SH-SY5Y (cell line): ENCODE data around the gene RAB27B.

Experiments used
- GATA2 ChIP-seq: IDR thresholded peaks from 2 replicates; pipeline ENCODE4 v1.6.1; 2011; ENCODE audit warnings: mild to moderate bottlenecking, low read depth, low read length
- GATA3 ChIP-seq: IDR thresholded peaks from 2 replicates; pipeline ENCODE4 v1.6.1; 2011; ENCODE audit warnings: low read depth, mild to moderate bottlenecking, low read length, moderate library complexity

DNA sequence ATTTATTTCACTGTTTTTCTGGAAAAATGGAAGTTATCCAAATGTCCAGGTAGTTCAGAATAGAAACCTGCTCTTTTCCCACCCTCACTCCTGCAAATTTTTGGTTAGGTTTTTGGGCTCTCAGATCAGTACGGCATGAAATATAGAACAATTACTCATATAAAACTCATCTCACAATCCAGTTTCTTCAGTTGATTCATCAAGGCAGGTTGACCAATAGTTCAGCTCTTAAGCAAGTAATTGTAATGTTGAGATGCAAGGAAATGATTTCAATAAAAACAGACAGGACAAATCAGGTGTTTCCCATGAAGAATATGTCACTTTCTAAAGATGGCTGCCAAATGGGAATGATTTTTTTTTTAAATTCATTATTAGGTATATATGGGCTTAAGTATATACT, 2.0 kb downstream of the RAB27B start:
- TF ChIP-seq GATA2 (no peak), GATA3 (no peak)
